Epithelial cell of proximal tubule (primary cell): ENCODE results near the gene ST3GAL5. TPM values are rescaled to one million over a fixed set of nuclear protein-coding genes. Genes with fewer than 3 reads are reported as not detected.

Source experiments
- DNase-seq: peaks from one replicate; pipeline ENCODE4 v3.0.0-alpha.2; 2011; ENCODE audit warnings: low read depth
- H3K4me3 ChIP-seq: 2 replicates; pipeline ENCODE4 v1.5.1; 2011; ENCODE audit warnings: low read depth, mild to moderate bottlenecking, low read length
- CTCF ChIP-seq: conservative IDR thresholded peaks from 2 replicates; pipeline ENCODE4 v1.5.1; 2012; ENCODE audit warnings: low read depth, mild to moderate bottlenecking, low read length
- total RNA-seq: library from RNA; depleted of rRNA; stranded (reverse); fragments of >200 nt; gene quantifications from 2 replicates; pipeline ENCODE4 v1.2.3, GENCODE V29; 2015

Gene ST3GAL5
- total RNA-seq, 1 donor from 2014 or later = 8.7 TPM

- TF ChIP-seq CTCF = no peak
- no peak for DNase-seq
- no peak overlapping the region for H3K4me3 ChIP-seq
These were observed 17.2 kb downstream of the ST3GAL5 start for GRCh38 chr2:85871494-85872164.

GRCh38 chr2:85868822-85869221 is 20.0 kb downstream of the ST3GAL5 start:
- no peak overlapping the region for H3K4me3 ChIP-seq
- TF ChIP-seq CTCF = no peak
- DNase-seq = no peak

GRCh38 chr2:85867556-85868292 is 21.1 kb downstream of the ST3GAL5 start:
- no peak for TF ChIP-seq CTCF
- H3K4me3 ChIP-seq = no peak overlapping the region
- DNase-seq = no peak

GRCh38 chr2:85867121-85867520 is 21.7 kb downstream of the ST3GAL5 start:
- DNase-seq = no peak
- TF ChIP-seq CTCF = no peak

GRCh38 chr2:85866165-85866659 is 22.6 kb downstream of the ST3GAL5 start:
- no peak for TF ChIP-seq CTCF
- DNase-seq = no peak
- H3K4me3 ChIP-seq = no peak overlapping the region

More at GRCh38 chr2:85867121-85867520, 21.7 kb downstream of the ST3GAL5 start:
- H3K4me3 ChIP-seq = no peak overlapping the region

GRCh38 chr2:85865539-85866164 is 23.1 kb downstream of the ST3GAL5 start:
- H3K4me3 ChIP-seq = no peak overlapping the region
- no peak for TF ChIP-seq CTCF
- no peak for DNase-seq
